PFSK-1 (cell line): Measurements from ENCODE around the gene EHBP1L1.

Experiments
- FOXP2 ChIP-seq: optimal IDR thresholded peaks from 2 replicates; pipeline ENCODE3; 2011; ENCODE audit warnings: borderline replicate concordance, control low read depth, inconsistent platforms; ENCODE audit not compliant: insufficient read depth; ENCODE audit errors: extremely low read length, extremely low read depth
- POLR2AphosphoS5 ChIP-seq: IDR thresholded peaks from 2 replicates; pipeline ENCODE4 v1.6.1; 2012; ENCODE audit warnings: low read depth, mild to moderate bottlenecking, control low read depth, low read length, moderate library complexity
- REST ChIP-seq, 2 experiments: IDR thresholded peaks; 2 replicates each; pipeline versions ENCODE4 v1.6.1 to v1.8.0; 2011 to 2012; ENCODE audit warnings: low read depth in 2 of 2, low read length in 2 of 2, control low read depth in 1 of 2, inconsistent platforms in 1 of 2, mild to moderate bottlenecking in 1 of 2, moderate library complexity in 1 of 2; ENCODE audit not compliant: insufficient read depth in 1 of 2
- SIN3A ChIP-seq: IDR thresholded peaks from 2 replicates; pipeline ENCODE4 v1.6.1; 2012; ENCODE audit warnings: mild to moderate bottlenecking, low read length, moderate library complexity, borderline replicate concordance; ENCODE audit not compliant: insufficient read depth
- TAF1 ChIP-seq: IDR thresholded peaks from 2 replicates; pipeline ENCODE4 v1.6.1; 2012; ENCODE audit warnings: low read length, control low read depth, borderline replicate concordance; ENCODE audit not compliant: insufficient read depth

The EHBP1L1 gene

GRCh38 chr11:65541093-65541982 is 34.5 kb upstream of the EHBP1L1 start:
- TF ChIP-seq POLR2AphosphoS5 (no peak), TAF1 (no peak), SIN3A (no peak), REST (IDR thresholded peaks at IDR 0.05; ENCODE audit: insufficient read depth in 1 of 2, low read depth in 2 of 2, low read length in 2 of 2) (no peak), FOXP2 (no peak)

GRCh38 chr11:65542738-65543390 is 33.0 kb upstream of the EHBP1L1 start:
- TF ChIP-seq POLR2AphosphoS5, result no peak
- no peak for TF ChIP-seq FOXP2
- no peak for TF ChIP-seq TAF1
- TF ChIP-seq SIN3A, result no peak
- no peak for TF ChIP-seq REST (IDR thresholded peaks at IDR 0.05; ENCODE audit: insufficient read depth in 1 of 2, low read depth in 2 of 2, low read length in 2 of 2)

GRCh38 chr11:65545853-65546216 is 30.0 kb upstream of the EHBP1L1 start:
- no peak for TF ChIP-seq SIN3A
- TF ChIP-seq POLR2AphosphoS5, result no peak
- TF ChIP-seq TAF1, result no peak
- TF ChIP-seq FOXP2, result no peak

- no peak for TF ChIP-seq SIN3A
- TF ChIP-seq FOXP2, result no peak
- no peak for TF ChIP-seq TAF1
- TF ChIP-seq REST (IDR thresholded peaks at IDR 0.05; ENCODE audit: insufficient read depth in 1 of 2, low read depth in 2 of 2, low read length in 2 of 2), result no peak
- no peak for TF ChIP-seq POLR2AphosphoS5
Observed at GRCh38 chr11:65546217-65546958, 29.5 kb upstream of the EHBP1L1 start.

- TF ChIP-seq FOXP2, result no peak
- TF ChIP-seq REST (IDR thresholded peaks at IDR 0.05; ENCODE audit: insufficient read depth in 1 of 2, low read depth in 2 of 2, low read length in 2 of 2), result no peak
- no peak for TF ChIP-seq TAF1
- no peak for TF ChIP-seq SIN3A
- TF ChIP-seq POLR2AphosphoS5, result no peak
Observed at GRCh38 chr11:65547446-65548125, 28.3 kb upstream of the EHBP1L1 start.
